SK-N-SH treated with all-trans-retinoic acid at 6 μM for 48 hours (cell line): Measurements from ENCODE around the gene TRIM8.

Experiments
- ARNTL ChIP-seq: fragments of 450-650 bp; formaldehyde crosslinking; IDR thresholded peaks from 2 replicates; pipeline ENCODE4 v1.5.0; 2020; ENCODE audit warnings: low read depth, mild to moderate bottlenecking, moderate library complexity, borderline replicate concordance
- CREB5 ChIP-seq: fragments of 250-450 bp; sonication (Bioruptor Pico); IDR thresholded peaks from 2 replicates; pipeline ENCODE4 v1.5.1; 2020; ENCODE audit warnings: low read depth, mild to moderate bottlenecking, moderate library complexity
- CSDC2 ChIP-seq: fragments of 250-450 bp; sonication (Bioruptor Pico); IDR thresholded peaks from 2 replicates; pipeline ENCODE4 v1.5.0; 2020; ENCODE audit warnings: mild to moderate bottlenecking, moderate library complexity
- GLIS3 ChIP-seq: fragments of 250-450 bp; sonication (Bioruptor Pico); IDR thresholded peaks from 2 replicates; pipeline ENCODE4 v1.5.0; 2020; ENCODE audit warnings: mild to moderate bottlenecking, moderate library complexity
- ISL1 ChIP-seq: fragments of 250-450 bp; sonication (Bioruptor Pico); IDR thresholded peaks from 2 replicates; pipeline ENCODE4 v2.1.2; 2022; ENCODE audit warnings: mild to moderate bottlenecking, moderate library complexity
- PATZ1 ChIP-seq: fragments of 250-450 bp; sonication (Bioruptor Pico); IDR thresholded peaks from 2 replicates; pipeline ENCODE4 v1.8.0; 2020; ENCODE audit warnings: mild to moderate bottlenecking, moderate library complexity, borderline replicate concordance
- RARB ChIP-seq: fragments of 250-450 bp; sonication (Bioruptor Pico); IDR thresholded peaks from 2 replicates; pipeline ENCODE4 v1.8.0; 2021; ENCODE audit warnings: mild to moderate bottlenecking, moderate library complexity
- SNAI2 ChIP-seq: fragments of 250-450 bp; sonication (Bioruptor Pico); IDR thresholded peaks from 2 replicates; pipeline ENCODE4 v1.5.0; 2020; ENCODE audit warnings: mild to moderate bottlenecking, moderate library complexity
- TSHZ2 ChIP-seq: fragments of 250-450 bp; sonication (Bioruptor Pico); IDR thresholded peaks from 2 replicates; pipeline ENCODE4 v1.5.0; 2020; ENCODE audit warnings: mild to moderate bottlenecking, moderate library complexity
- ZC3H10 ChIP-seq: fragments of 250-450 bp; sonication (Bioruptor Pico); IDR thresholded peaks from 2 replicates; pipeline ENCODE4 v1.5.1; 2021; ENCODE audit warnings: mild to moderate bottlenecking, moderate library complexity
- ZFP3 ChIP-seq: fragments of 250-450 bp; sonication (Bioruptor Pico); IDR thresholded peaks from 2 replicates; pipeline ENCODE4 v1.5.0; 2020; ENCODE audit warnings: mild to moderate bottlenecking, moderate library complexity
- ZFP30 ChIP-seq: fragments of 450-650 bp; formaldehyde crosslinking; IDR thresholded peaks from 2 replicates; pipeline ENCODE4 v1.5.0; 2022; ENCODE audit warnings: mild to moderate bottlenecking, moderate library complexity

- no peak for TF ChIP-seq TSHZ2 (CRISPR knock-in tag)
- no peak for TF ChIP-seq ZFP3 (CRISPR knock-in tag)
- no peak for TF ChIP-seq RARB (CRISPR knock-in tag)
- TF ChIP-seq PATZ1 = no peak
- no peak for TF ChIP-seq CSDC2 (CRISPR knock-in tag)
- no peak for TF ChIP-seq ARNTL (CRISPR knock-in tag)
- no peak for TF ChIP-seq CREB5 (CRISPR knock-in tag)
- no peak for TF ChIP-seq ZFP30 (CRISPR knock-in tag)
- no peak for TF ChIP-seq ZC3H10 (CRISPR knock-in tag)
- TF ChIP-seq ISL1 (CRISPR knock-in tag) = no peak
- TF ChIP-seq GLIS3 (CRISPR knock-in tag) = no peak
- no peak for TF ChIP-seq SNAI2
These were observed 32.4 kb downstream of the TRIM8 start for GRCh38 chr10:102676534-102677315.
